Dendritic cell treated with granulocyte-macrophage colony-stimulating factor and Interleukin-4, amounts not matched to agents 40 ng/mL and 50 ng/mL, for 4 days (primary cell): Measurements from ENCODE around the gene PFDN6.
A peak's percentile ranks its signal among the peaks of the same experiment; 100 is the strongest.

Experiments used
- H3K27ac Mint-ChIP-seq: one replicate; pipeline ENCODE4 v1.8.0; 2022; ENCODE audit warnings: mild to moderate bottlenecking, mixed read lengths
- H3K27me3 Mint-ChIP-seq: one replicate; pipeline ENCODE4 v1.8.0; 2022; ENCODE audit warnings: mild to moderate bottlenecking, mixed read lengths
- H3K36me3 Mint-ChIP-seq: one replicate; pipeline ENCODE4 v1.8.0; 2022; ENCODE audit warnings: low read depth, mixed read lengths
- H3K4me1 Mint-ChIP-seq: one replicate; pipeline ENCODE4 v1.8.0; 2022; ENCODE audit warnings: low read depth, mixed read lengths
- H3K4me3 Mint-ChIP-seq: one replicate; pipeline ENCODE4 v1.8.0; 2022; ENCODE audit warnings: mild to moderate bottlenecking, moderate library complexity, mixed read lengths
- H3K9me3 Mint-ChIP-seq: one replicate; pipeline ENCODE4 v1.8.0; 2022; ENCODE audit warnings: mixed read lengths
- intact Hi-C: fragments of 100-400 bp; cut with micrococcal nuclease; formaldehyde crosslinking; loops from one replicate; pipeline ENCODE4 v1.15.0; 2022

Gene PFDN6

DNA sequence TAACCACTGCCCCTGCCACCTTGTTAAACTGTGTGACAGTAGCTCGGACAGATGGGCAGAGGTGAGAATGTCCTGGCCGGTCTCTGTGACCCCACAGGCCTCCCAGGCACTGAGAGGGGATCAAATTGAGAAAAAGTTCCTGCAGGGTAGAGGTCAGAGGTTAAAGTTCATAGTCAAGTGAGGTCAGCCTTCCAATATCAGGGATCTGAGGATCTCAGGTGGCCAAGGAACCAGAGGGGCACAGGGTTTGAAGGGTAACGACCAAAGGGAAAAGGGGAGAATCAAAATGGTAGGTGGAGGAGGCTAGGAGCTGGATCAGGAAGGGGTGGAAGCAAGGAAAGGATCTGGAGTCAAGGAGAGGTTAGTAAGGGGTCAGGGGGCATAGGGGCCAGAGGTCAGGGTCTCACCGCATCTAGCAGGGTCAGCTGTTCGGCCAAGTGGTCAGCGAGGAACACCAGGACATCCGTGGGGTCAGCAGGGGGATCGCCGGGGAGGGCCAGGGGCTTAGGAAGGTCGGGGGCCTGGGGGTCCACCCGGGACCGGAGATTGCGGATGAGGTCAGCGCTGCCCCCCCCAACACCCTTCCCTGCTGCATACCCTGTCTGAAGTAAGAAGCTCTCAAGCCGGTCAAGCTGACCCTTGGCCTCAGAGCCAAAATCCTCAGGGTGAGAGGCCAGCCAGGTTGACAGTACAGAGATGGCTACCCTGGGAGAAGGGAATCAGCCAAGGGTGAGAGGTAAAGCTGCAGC is 6.4 kb downstream of the PFDN6 start:
- Mint-ChIP-seq H3K9me3 (no peaks in the 10 kb centered on the region), H3K27me3 (no peaks in the 10 kb centered on the region), H3K27ac (peak overlapping the region; percentile 97), H3K36me3 (peaks cover 100% of the 10 kb centered on the region), H3K4me1 (peaks cover 70% of the 10 kb centered on the region), H3K4me3 (peak overlapping the region; percentile 17)
- intact Hi-C loops = no loop called here

- H3K9me3 Mint-ChIP-seq = no peaks in the 10 kb centered on the region
- no peaks in the 10 kb centered on the region for H3K27me3 Mint-ChIP-seq
- peaks cover 70% of the 10 kb centered on the region for H3K4me1 Mint-ChIP-seq
- peaks cover 100% of the 10 kb centered on the region for H3K36me3 Mint-ChIP-seq
- intact Hi-C loops = no loop called here
- H3K4me3 Mint-ChIP-seq = peak overlapping the region; percentile 99
- H3K27ac Mint-ChIP-seq = peak overlapping the region; percentile 97
These were observed 7.5 kb downstream of the PFDN6 start for GRCh38 chr6:33296797-33297405.

- peaks cover 76% of the 10 kb centered on the region for H3K4me1 Mint-ChIP-seq
- H3K27ac Mint-ChIP-seq = peak overlapping the region; percentile 97
- intact Hi-C loops = no loop called here
- peak overlapping the region; percentile 99 for H3K4me3 Mint-ChIP-seq
- H3K9me3 Mint-ChIP-seq = no peaks in the 10 kb centered on the region
- no peaks in the 10 kb centered on the region for H3K27me3 Mint-ChIP-seq
- H3K36me3 Mint-ChIP-seq = peaks cover 100% of the 10 kb centered on the region
These were observed 8.1 kb downstream of the PFDN6 start for GRCh38 chr6:33297406-33297955.

DNA sequence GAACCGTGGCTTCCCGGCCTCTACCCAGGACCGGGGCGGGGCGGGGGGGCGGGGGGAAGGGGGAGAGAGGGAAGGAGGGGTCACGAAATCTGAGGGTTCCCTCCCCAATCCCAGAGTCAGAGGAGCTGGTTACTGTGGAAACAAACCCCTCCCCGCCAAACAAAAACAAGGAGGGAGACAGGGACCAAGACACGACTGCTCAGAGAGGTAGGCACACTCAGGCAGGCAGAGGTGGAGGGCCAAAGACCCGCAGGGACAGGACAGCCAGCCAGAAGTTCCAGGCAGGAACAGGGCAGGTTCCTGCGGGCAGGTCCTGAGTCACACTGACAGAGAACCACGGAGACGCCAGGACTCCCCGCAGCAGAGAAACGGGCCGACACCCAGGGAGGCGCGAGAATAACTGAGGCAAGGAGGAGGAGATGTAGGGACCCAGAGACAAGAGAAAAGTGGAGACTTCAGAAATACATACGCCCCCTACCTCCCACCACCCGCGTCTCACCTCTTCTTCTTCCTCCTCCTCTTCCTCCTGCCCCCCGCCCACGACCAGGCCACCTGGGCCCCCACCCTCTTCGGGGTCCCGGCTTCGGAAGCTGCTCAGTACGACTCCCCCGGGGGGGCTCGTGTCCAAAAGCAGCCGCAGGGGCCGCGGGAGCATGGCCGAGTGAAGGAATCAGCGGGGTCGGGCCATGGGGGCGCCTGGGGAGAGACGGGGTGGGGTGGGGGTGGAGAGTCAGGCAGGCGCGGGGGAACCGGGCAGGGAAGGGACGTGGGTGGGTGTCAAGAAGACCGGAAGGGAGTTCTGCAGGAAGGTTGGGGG is 8.8 kb downstream of the PFDN6 start:
- intact Hi-C loops = loop anchor here (2.0 kb wide), 2 partner anchors 15 to 49 kb away; no protein-coding TSS in a partner anchor
- H3K27me3 Mint-ChIP-seq = no peaks in the 10 kb centered on the region
- H3K4me1 Mint-ChIP-seq = peaks cover 71% of the 10 kb centered on the region
- peak overlapping the region; percentile 99 for H3K4me3 Mint-ChIP-seq
- H3K9me3 Mint-ChIP-seq = no peaks in the 10 kb centered on the region
- peak overlapping the region; percentile 97 for H3K27ac Mint-ChIP-seq
- peaks cover 100% of the 10 kb centered on the region for H3K36me3 Mint-ChIP-seq

GRCh38 chr6:33298773-33299236 is 9.4 kb downstream of the PFDN6 start, which contains the start of gene RGL2:
Gene RGL2, minus strand, starts transcription at chr6:33298942. Its CDS starts 332 bp downstream, at chr6:33298610.
- Mint-ChIP-seq H3K4me1 (peaks cover 71% of the 10 kb centered on the region), H3K4me3 (peak within 1 kb of the TSS; percentile 99), H3K27ac (peak within 1 kb of the TSS; percentile 97), H3K36me3 (peaks cover 100% of the 10 kb centered on the region), H3K9me3 (no peaks in the 10 kb centered on the region), H3K27me3 (no peaks in the 10 kb centered on the region)
- intact Hi-C loops = loop anchor here (1.0 to 2.0 kb wide), 3 partner anchors 10 to 50 kb away; partner anchors contain the start of genes PFDN6 and WDR46

GRCh38 chr6:33299237-33299944 is 10.0 kb downstream of the PFDN6 start:
- peak overlapping the region; percentile 99 for H3K4me3 Mint-ChIP-seq
- peaks cover 100% of the 10 kb centered on the region for H3K36me3 Mint-ChIP-seq
- H3K27me3 Mint-ChIP-seq = no peaks in the 10 kb centered on the region
- H3K9me3 Mint-ChIP-seq = no peaks in the 10 kb centered on the region
- intact Hi-C loops = loop anchor here (1.0 to 2.0 kb wide), 3 partner anchors 10 to 51 kb away; partner anchors contain the start of genes PFDN6 and WDR46
- H3K4me1 Mint-ChIP-seq = peaks cover 71% of the 10 kb centered on the region
- H3K27ac Mint-ChIP-seq = peak overlapping the region; percentile 97

GRCh38 chr6:33301877-33302276 is 12.5 kb downstream of the PFDN6 start:
- intact Hi-C loops = loop anchor here (2.0 kb wide), 1 partner anchor 43 kb away; no protein-coding TSS in a partner anchor
- H3K9me3 Mint-ChIP-seq = no peaks in the 10 kb centered on the region
- peaks cover 71% of the 10 kb centered on the region for H3K4me1 Mint-ChIP-seq
- no peak overlapping the region for H3K4me3 Mint-ChIP-seq
- peaks cover 99% of the 10 kb centered on the region for H3K36me3 Mint-ChIP-seq
- no peaks in the 10 kb centered on the region for H3K27me3 Mint-ChIP-seq
- H3K27ac Mint-ChIP-seq = no peak overlapping the region

GRCh38 chr6:33304216-33304615 is 14.8 kb downstream of the PFDN6 start:
- Mint-ChIP-seq H3K9me3 (no peaks in the 10 kb centered on the region), H3K27me3 (no peaks in the 10 kb centered on the region), H3K4me1 (peaks cover 63% of the 10 kb centered on the region), H3K27ac (no peak overlapping the region), H3K4me3 (no peak overlapping the region), H3K36me3 (peaks cover 89% of the 10 kb centered on the region)
- intact Hi-C loops = no loop called here

DNA sequence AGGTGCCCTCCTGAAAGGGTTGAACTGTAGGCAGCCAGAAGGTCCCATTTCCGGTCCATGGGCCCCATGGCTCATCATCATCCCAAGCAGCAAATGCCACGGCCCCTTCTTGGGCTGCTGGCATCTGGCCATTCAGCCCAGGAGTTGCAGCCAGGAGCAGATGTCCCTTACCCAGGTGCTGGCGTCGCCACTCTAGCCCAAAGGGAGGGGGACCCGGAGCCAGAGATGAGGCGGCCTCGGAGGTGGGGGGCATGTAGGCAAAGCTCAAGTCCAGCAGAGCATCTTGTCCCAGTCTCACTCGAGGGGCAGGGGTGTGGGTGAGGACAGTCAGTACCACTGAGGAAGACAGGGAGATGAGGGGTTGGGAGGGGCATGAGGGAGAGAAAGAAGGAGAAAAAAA is 15.7 kb downstream of the PFDN6 start:
- no peaks in the 10 kb centered on the region for H3K9me3 Mint-ChIP-seq
- H3K27me3 Mint-ChIP-seq = no peaks in the 10 kb centered on the region
- peaks cover 89% of the 10 kb centered on the region for H3K36me3 Mint-ChIP-seq
- intact Hi-C loops = no loop called here
- peaks cover 58% of the 10 kb centered on the region for H3K4me1 Mint-ChIP-seq
- no peak overlapping the region for H3K4me3 Mint-ChIP-seq
- peak overlapping the region; percentile 43 for H3K27ac Mint-ChIP-seq

GRCh38 chr6:33306356-33306755 is 17.0 kb downstream of the PFDN6 start:
- Mint-ChIP-seq H3K36me3 (peaks cover 89% of the 10 kb centered on the region), H3K27ac (no peak overlapping the region), H3K4me3 (no peak overlapping the region), H3K9me3 (no peaks in the 10 kb centered on the region), H3K27me3 (no peaks in the 10 kb centered on the region), H3K4me1 (peaks cover 59% of the 10 kb centered on the region)
- intact Hi-C loops = no loop called here

- H3K36me3 Mint-ChIP-seq = peaks cover 90% of the 10 kb centered on the region
- H3K27ac Mint-ChIP-seq = peak overlapping the region; percentile 98
- intact Hi-C loops = loop anchor here (2.0 to 5.0 kb wide), 2 partner anchors 14 to 35 kb away; partner anchors contain the start of gene RGL2
- peaks cover 59% of the 10 kb centered on the region for H3K4me1 Mint-ChIP-seq
- H3K4me3 Mint-ChIP-seq = peak overlapping the region; percentile 100
- no peaks in the 10 kb centered on the region for H3K27me3 Mint-ChIP-seq
- H3K9me3 Mint-ChIP-seq = no peaks in the 10 kb centered on the region
These were observed 23.1 kb downstream of the PFDN6 start for GRCh38 chr6:33312361-33313104.

- H3K36me3 Mint-ChIP-seq = peaks cover 94% of the 10 kb centered on the region
- intact Hi-C loops = loop anchor here (2.0 to 5.0 kb wide), 2 partner anchors 14 to 34 kb away; partner anchors contain the start of gene RGL2
- peaks cover 60% of the 10 kb centered on the region for H3K4me1 Mint-ChIP-seq
- H3K27ac Mint-ChIP-seq = peak overlapping the region; percentile 98
- peak overlapping the region; percentile 100 for H3K4me3 Mint-ChIP-seq
- H3K9me3 Mint-ChIP-seq = no peaks in the 10 kb centered on the region
- H3K27me3 Mint-ChIP-seq = no peaks in the 10 kb centered on the region
These were observed 23.8 kb downstream of the PFDN6 start for GRCh38 chr6:33313105-33313708.
